MV-4-11 (cell line): ENCODE results near the gene CFAP410.
A peak's percentile ranks its signal among the peaks of the same experiment; 100 is the strongest.

Experiments used
- DNase-seq: peaks from one replicate; lab custom pipeline; 2025; lab: John Stamatoyannopoulos, UW

The CFAP410 gene

GRCh38 chr21:44316277-44316900 is 22.8 kb downstream of the CFAP410 start:
- no peak for DNase-seq

GRCh38 chr21:44315691-44316203 is 23.4 kb downstream of the CFAP410 start:
- no peak for DNase-seq

GRCh38 chr21:44314561-44314960 is 24.6 kb downstream of the CFAP410 start:
- DNase-seq = no peak

- DNase-seq = no peak
These were observed 25.1 kb downstream of the CFAP410 start for GRCh38 chr21:44314128-44314527.

GRCh38 chr21:44313451-44313850 is 25.7 kb downstream of the CFAP410 start:
- no peak for DNase-seq

- no peak for DNase-seq
These were observed 26.5 kb downstream of the CFAP410 start for GRCh38 chr21:44312716-44313115.

- DNase-seq = no peak
These were observed 27.1 kb downstream of the CFAP410 start for GRCh38 chr21:44312089-44312488.

- no peak for DNase-seq
These were observed 28.3 kb downstream of the CFAP410 start for GRCh38 chr21:44310628-44311507.

GRCh38 chr21:44306936-44307704 is 32.1 kb downstream of the CFAP410 start:
- DNase-seq = no peak

- DNase-seq = no peak
These were observed 33.5 kb downstream of the CFAP410 start for GRCh38 chr21:44305691-44306090.

- peak; percentile 16 for DNase-seq
These were observed 34.3 kb downstream of the CFAP410 start for GRCh38 chr21:44304877-44305293.

- no peak for DNase-seq
These were observed 35.1 kb downstream of the CFAP410 start for GRCh38 chr21:44304011-44304616.

GRCh38 chr21:44303490-44303981 is 35.7 kb downstream of the CFAP410 start:
- DNase-seq = no peak

- peak; percentile 2 for DNase-seq
These were observed 36.4 kb downstream of the CFAP410 start for GRCh38 chr21:44302573-44303401.

- peak; percentile 6 for DNase-seq
These were observed 37.2 kb downstream of the CFAP410 start for GRCh38 chr21:44301961-44302406.

GRCh38 chr21:44301141-44301540 is 38.0 kb downstream of the CFAP410 start:
- DNase-seq = no peak

- DNase-seq = peak; percentile 19
These were observed 38.8 kb downstream of the CFAP410 start for GRCh38 chr21:44300262-44300959.

GRCh38 chr21:44299458-44300261 is 39.5 kb downstream of the CFAP410 start, which contains the start of gene PFKL:
Gene PFKL, plus strand, starts transcription at chr21:44300053. Its CDS starts 53 bp downstream, at chr21:44300106.
- DNase-seq = peak; percentile 74

GRCh38 chr21:44299085-44299457 is 40.1 kb downstream of the CFAP410 start:
- DNase-seq = no peak
